COR-L47 (cell line): ENCODE data around the gene IGFN1.
"Not testable (repeated sequence)": the region's sequence is repeated elsewhere in the genome, so short reads cannot be mapped to it uniquely, and the experiment has no call there.

Source experiments
- DNase-seq: peaks from one replicate; lab custom pipeline; 2025; lab: John Stamatoyannopoulos, UW

The IGFN1 gene

DNA sequence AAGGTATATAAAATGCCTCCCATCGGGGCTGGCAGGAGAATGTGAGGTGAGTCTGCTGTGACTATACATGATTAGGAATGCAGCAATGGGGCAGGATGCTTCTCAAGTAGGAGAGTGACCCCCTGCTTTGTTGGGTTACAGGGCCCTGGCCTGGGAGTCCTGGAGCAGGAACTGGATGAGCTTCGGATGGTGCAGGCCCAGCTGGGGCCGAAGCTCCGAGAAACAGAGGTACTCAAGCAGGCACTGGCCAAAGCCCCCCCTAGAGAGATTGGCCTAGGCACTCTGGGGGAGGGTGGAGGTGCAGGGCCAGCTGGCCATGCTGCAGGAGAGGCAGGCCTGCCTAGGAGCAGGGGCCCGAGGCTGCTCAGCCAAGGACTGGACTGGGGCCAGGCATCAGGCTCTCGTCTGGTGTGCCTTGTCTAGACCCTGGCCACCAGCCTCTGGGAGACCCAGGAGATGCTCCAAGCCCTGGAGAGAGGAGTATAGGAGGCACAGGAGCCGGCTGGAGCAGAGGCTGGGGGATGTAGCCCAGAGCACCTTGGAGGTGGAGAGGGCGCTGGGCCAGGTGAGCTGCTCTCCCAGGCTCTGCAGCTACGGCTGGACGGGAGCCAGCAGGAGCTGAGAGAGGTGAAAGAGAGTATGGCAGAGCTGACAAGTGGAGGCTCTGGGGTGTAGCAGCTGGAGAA lies 59.8 kb downstream of the IGFN1 start:
- no peak for DNase-seq

DNA sequence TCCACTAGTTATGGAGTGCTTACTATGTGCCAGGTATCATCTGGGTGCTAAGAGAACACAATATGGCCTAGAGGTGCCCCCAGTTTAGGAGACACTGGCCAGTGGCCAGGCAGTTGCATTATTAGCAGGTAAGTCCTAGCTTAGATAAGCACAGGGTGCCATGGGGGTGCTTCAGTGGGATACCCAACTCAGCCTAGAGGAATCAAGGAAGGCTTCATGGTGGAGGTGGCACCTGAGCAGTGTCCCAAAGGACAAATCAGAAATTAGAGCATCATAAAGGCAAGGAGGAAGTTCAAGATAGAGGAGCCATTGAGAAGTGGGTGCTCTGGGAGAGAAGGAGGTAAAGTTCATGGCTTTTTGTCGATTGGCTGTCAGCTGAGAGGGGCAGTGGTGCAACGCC lies 60.8 kb downstream of the IGFN1 start:
- DNase-seq, result no peak

DNA sequence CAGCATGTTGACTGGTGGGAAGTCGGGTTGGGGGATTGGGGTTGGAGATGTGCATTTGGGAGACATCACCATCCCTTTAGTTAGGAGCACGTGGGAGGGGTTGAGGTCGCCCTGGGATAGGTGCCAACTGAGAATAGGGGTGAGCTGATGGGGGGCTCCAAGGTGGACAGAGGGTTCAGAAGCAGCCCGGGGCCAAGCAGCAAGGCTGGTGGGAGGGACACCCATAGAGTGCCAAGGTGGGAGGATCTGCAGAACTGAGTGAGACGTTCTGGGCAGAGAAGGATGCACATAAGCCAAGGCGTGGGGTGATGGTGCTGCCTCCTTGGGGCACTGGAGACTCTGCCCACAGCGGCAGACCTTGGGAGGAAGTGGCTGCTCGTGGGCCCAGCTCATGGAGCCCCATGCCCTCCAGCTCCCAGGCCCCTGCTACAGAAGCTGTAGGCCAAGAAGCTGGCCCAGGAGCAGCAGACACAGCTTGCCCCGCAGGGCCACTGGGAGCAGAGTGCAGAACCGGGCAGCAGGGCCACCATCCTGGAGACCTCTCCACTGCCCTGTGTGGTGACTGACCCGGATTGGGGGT lies 61.3 kb downstream of the IGFN1 start:
- no peak for DNase-seq

DNA sequence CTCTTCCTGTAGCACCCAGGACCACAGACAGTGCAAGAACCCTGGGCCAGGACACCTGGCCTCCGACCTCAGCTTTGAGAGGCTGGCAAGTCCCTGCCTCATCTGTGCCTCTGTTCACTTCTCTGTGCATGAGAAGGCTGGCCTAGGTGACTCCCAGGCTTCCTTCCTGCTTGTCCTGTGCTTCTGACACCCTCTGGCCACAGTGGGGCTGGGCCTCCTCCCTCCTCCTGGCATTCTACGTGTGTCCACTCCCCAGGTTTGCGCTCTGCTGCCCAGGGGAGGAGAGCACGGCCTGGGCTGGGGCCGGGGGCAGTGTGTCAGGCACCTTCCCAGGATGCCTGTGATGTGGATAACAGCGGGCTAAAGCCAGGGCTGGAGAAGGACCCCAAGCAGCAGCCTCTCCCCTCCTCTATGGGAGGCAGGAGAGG lies 62.3 kb downstream of the IGFN1 start:
- DNase-seq, result no peak

DNA sequence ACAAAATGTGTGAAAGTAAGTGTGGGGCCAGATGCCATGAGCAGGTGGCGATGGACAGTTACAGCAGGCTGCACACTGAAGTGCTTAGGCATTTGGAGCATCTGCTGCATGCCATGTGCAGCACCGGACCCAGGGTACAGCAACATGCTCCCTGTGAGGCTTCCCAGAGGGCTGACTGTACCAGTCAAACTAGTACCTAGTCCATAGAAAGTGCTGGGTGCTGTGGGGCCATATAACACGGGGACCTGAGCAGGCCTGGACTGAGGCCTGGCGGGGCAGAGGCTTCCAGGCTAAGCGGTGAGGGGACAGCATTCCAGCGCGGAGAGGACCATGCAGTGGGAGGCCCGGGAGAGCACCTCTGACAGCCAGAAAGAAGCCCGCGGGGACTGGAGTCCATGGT lies 62.8 kb downstream of the IGFN1 start:
- no peak for DNase-seq

DNA sequence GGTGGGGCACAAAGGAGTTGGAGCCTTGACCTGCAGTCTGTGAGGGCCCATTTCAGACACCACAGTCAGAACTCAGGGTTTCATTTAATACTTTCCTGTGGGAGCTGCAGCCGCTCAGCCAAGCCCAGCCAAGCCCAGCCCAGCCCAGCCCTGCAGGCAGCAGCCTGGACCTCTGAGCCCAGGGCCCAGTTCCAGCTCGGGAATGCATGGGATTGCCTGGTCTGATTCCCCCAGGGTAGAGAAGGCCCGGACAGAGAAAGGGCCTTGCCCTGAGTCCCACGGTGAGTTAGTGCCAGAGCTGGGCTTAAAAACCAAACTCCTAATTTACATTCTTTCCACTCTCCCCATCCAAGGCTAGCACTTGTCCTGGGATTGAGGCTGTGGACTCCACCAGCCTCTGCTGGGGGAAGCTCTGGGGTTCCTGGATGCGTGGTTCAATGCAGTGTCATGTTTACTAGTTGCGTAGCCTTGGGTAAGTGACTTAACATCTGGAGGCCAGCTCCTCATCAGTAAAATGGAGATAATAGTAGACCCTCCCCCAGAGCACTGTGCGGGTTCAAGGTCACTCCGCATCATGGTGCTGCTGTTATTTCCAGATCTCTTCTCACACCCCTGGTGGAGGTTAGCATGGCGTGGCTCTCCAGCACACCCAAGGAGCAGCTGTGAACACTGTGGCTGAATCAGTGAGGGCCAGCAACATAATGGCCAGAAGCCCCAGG lies 63.4 kb downstream of the IGFN1 start:
- DNase-seq, result no peak

DNA sequence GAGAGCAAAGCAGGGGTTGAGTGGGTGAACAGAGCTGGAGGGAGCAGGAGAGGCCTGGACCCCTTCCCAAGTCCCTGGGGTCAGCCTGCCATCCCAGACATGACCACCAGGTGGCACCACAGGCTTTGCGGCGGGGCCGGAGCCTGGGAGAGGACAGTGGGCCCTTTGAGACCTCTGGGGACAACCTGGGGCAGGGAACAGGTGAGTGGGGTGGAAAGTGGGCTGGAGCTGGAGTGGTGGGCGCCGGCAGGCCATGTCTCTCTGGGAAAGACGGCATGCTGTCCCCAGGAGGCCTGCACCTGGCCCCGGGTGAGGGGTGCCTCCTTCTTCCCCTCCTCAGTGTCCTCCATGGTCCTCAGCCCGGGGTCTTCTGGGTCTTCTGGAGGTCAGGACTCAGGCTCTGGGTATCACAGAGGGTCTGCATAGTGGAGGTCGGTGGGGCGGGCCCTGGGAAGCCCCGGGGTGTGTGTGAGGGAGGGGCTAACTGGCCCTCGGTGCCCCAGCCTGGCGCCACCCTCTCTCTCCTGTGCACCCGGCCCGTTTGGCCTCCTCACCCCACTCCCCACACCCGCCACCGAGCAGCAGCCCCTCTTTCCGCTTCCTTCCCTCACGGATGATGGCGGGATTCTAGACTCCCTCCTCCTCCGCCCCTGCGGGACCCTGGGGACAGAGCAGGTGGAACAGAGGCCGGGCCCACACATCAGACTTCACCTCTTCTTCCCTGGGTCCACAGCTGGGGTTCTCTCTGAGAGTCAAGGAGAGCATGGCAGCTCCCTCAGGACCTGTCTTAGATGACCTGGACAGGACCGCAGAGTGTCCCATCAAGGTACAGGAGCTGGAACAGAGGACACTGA lies 64.2 kb downstream of the IGFN1 start:
- peak; percentile 30 for DNase-seq

DNA sequence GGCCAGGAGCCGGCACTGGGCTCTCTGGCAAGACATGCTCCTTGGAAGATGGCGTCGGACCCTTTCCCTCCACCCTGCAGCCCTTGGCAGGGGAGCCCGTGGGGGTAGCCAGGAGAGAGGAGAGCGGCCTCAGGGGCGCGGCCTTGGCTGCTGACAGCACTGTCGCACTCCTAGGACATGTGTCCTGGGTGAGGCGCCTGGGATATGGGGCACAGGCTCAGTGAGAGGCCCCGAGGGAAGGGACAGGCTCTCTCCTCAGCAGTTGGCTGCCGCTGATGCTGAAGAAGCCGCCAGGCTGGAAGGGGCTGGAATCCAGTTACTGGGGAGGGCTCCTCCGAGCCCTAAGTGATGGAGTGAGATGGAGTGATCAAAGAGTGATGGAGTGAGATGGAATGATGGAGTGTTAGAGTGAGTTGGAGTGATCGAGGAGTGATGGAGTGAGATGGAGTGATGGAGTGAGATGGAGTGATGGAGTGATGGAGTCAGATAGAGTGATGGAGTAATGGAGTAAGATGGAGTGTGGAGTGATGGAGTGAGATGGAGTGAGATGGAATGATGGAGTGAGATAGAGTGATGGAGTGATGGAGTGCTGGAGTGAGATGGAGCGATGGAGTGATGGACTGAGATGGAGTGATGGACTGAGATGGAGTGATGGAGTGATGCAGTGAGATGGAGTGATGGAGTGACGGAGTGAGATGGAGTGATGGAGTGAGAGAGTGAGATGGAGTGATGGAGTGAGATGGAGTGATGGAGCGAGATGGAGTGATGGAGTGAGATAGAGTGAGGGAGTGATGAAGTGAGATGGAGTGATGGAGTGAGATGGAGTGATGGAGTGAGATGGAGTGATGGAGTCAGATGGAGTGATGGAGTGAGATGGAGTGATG lies 65.1 kb downstream of the IGFN1 start:
- DNase-seq, result no peak

DNA sequence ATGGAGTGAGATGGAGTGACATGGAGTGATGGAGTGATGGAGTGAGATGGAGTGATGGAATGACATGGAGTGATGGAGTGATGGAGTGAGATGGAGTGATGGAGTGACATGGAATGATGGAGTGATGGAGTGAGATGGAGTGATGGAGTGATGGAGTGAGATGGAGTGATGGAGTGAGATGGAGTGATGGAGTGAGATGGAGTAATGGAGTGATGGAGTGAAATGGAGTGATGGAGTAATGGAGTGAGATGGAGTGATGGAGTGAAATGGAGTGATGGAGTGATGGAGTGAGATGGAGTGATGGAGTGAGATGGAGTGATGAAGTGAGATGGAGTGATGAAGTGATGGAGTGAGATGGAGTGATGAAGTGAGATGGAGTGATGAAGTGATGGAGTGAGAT lies 67.5 kb downstream of the IGFN1 start:
- DNase-seq, result not testable (repeated sequence)

DNA sequence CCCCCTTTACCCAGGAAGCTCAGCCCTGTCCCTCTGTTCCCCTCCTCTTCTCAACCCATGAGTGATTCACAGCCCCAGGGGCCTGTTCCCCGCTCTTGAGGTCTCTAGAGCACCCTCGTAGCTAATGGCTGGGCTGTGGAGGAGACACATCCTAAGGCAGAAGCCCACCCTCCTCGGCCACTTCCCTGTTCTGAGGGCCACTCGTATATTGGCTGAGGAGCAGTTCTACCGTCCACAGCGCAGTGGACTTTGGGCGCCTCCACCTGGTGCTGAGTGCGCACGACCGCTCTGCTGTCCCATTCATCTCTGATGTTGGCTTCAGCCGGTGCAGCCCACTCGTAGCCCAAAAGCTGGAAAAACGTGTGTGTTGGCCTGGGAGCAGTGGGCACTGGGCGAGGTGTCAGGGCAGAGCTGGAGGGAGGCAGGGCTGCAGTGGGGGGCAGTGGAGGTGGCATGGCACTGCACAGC lies 68.2 kb downstream of the IGFN1 start:
- DNase-seq, result no peak

DNA sequence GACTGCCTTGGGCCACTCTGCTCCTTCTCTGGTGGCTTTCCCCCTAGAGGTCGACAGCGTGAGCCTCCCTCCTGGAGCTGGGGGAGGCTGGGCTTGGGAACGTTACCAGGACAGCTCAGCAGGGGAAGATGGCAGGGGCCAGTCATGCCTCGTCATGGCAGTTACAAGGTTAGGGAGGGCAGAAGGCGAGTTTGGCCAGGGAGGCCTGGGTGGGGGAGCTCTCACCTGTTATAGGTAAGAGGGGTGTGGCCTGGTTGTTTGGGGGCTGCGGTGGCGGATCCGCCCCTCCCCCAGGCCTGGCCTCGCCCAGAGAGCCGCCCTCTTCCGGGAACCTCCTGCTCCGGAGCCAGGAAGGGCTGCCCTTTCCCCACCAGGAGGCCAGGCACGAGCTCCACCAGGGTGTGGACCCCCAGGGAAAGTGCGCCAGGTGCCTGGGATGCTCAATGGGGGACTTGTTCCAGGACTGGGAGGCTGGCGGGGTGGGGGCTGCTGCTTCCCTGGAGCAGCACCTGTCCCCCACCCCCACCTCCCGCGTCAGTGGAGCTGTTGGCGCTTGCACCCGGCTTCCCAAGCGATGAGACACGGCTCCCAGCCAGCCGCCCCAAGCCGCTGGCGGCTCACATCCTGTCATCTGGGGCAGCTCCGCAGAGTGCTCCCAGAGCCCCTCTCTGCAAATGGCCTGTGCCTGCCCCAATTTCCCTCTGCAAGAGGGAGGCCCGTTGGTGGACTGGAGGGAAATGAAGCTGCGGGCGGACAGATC lies 69.0 kb downstream of the IGFN1 start:
- DNase-seq, result peak; percentile 85

DNA sequence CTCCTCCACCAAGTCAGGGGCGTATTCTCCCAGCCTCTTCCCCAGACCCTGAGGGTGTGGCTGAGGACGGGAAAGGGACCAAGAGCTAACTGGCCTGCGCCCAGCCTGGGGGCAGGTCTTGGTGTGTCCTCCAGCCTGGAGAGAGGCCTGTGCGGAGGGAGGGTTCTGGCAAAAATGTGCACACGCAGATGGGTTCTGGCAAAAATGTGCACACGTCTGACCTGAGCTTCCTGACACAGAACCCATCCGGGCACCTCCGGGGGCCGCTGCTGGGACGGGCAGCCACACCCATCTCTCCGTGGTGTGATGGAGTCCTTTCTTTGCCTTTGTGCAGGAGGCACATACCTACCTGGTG lies 69.6 kb downstream of the IGFN1 start:
- DNase-seq, result peak; percentile 79

DNA sequence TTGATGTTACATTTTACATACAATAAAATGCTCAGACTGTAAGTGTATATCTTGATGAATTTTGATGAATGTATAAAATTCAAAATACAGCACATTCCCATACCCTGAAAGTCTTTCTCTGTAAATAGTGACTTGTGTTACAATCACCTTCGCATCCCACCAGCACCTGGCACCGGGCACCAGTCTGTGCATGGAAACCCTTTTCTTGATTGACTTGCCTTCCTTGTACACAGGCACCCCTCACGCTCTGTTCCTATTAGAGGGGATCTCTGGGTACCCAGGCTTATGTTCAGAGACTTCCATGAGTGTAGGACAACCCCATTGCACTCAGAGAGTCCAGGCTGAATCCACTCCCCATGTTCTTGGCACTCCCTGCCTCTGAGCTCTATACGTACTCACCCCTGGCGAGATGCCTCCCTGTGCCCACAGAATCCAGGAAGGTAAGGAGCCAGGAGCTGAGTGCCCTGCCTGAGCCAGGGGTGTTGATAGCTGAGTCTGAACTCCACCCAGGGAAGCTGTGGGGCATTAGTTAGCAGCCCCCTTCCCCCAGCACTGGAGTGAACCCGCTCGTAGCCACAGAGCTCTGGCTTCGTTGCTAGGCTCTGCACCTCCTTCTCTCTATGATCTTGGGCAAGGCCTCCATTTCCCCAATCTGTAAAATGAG lies 70.2 kb downstream of the IGFN1 start:
- DNase-seq, result no peak

DNA sequence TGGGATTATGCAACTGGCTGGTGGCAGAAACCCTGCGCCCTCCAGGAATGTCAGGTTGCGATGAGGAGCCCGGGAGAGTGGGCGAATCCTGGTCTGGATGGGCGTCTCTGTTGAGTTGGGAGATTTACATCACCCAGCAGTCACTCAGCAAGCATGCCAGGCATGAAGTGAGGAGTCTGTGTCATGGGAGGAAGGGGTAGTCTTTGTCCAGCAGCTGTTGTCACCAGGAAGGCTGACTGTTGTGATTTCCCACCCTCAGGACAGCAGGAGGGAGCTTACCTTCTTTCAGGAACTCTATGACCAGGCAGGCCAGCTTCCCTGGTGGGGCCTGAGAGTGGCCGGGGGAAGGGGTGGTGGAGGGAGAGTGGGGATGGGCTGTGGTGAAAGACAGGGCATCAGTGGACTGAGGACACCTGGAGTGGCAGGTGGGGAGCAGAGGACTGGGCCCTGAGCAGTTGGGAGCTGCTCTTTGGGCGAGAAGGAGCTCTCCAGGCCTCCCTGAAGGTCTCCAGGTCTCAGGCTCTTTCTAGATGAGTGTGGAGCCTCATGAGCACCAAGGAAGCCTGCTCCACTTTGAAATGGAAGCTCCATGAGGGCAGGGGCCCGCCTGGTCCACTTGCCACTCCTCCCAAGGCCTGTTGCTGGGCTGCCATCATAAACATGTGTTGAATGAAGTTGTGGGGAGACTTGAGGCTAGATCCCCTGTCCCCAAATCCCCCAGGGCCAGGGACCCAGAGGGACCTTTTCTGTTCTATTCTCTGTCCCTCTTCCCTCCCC lies 71.3 kb downstream of the IGFN1 start:
- DNase-seq, result no peak

DNA sequence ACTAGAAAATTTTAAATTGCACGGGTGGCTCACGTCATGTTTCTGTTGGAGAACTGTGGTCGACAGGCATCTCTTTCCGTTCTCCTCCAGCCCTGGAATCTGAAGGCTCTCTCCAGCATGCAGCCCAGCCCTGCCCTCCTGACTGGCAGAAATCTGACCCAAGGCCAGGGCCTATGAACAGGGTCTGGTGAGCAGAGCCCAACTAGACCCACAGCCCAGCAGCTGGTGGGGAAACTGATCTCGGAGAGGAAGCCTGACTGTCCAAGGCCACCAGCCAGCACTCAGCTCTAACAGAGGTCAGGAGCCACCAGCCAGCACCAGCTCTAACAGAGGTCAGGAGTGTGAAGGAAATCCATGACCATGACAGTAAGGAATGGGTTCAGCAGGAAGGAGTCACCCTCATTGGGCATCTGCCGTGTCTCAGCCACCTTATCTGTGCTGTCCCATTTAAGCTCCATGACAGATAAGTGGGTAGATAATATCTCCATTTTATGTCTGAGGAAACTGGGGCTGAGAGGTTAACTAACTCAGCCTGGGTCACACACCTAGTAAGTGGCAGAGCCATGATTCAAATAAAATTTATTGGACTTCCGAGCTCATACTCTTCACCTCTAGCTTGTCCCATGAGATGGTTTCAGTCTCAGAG lies 72.5 kb downstream of the IGFN1 start:
- no peak for DNase-seq

DNA sequence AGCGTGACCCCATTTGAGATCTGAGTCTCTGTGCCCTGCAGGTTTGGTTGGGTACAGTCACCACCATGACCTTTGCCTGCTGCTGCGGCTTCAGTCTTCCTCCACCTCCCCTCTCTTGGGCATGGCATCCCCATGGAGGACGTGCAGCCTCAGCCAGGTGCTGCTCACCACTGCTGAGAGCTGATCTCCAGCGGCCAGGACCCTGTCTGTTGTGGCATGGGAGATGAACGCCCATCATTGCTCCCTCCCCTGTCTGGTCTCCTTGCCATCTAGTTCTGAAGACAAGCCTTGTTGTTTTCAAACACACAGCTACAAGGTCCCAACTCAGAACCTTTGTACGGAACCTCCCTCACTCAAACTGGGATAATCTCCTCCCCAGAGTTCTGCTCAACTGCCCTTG lies 73.4 kb downstream of the IGFN1 start:
- DNase-seq, result no peak

DNA sequence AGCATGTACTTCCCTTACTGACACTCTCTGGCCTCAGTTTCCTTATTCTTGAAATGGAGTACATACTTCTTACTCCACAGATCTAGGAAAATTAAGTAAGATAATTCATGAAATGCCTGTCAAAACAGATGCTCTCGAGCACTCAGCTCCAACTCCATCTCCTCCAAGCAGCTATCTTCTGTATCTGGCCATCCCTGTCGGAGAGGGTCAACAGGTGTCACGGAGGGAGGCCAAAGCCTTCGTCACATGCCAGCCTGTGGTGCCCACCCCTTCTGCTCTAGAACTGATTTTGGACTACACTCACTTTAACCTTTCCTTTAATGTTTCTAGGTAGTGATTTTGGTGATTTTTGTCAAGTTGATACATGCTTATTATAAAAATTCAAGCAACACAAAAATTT lies 73.9 kb downstream of the IGFN1 start:
- DNase-seq, result no peak

DNA sequence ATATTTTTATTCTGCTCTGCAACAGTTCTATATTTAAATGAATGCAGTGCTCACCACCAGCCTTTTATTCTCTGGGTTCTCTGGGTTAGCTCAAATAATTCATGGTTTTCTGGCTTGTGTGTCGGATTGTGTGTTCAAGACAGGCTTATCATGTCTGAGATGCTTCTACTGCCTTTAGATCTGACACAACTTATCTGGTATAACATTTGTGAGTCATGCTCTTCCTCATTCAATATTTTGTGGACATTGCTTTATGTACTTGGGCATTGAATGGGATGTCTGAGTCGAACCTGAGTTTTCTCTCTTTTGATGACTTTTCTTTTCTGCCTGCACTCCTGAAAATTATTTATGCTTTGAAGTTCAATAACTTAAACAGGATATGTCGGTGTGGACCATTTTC lies 75.1 kb downstream of the IGFN1 start:
- DNase-seq, result no peak

DNA sequence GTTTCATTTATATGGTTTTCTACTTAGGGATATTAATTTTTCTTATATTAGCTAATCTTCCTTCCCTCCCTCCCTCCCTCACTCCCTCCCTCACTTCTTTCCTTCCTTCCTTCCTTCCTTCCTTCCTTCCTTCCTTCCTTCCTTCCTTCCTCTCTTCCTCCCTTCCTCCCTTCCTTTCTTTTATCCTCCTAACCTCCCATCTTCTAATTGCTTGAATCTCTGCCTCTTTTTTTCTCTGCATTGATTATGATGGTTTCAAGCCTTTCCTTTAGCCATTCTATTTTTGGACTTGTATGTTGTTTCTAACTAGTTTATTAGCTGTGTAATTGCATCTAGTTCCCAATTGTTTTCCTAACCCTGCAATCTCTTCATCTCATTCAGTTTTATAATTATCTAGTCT lies 75.7 kb downstream of the IGFN1 start:
- no peak for DNase-seq
